GM20000 (cell line): ENCODE results near the gene IFRD2.
"Not testable (repeated sequence)": the region's sequence is repeated elsewhere in the genome, so short reads cannot be mapped to it uniquely, and the experiment has no call there.

Experiments used
- DNase-seq: peaks from one replicate; pipeline ENCODE4 v3.0.0; 2012; ENCODE audit warnings: low spot score
- CTCF ChIP-seq: IDR thresholded peaks from 2 replicates; pipeline ENCODE4 v1.5.1; 2012; ENCODE audit warnings: mild to moderate bottlenecking, control low read depth; ENCODE audit errors: extremely low read depth, missing control alignments

Gene IFRD2

GRCh38 chr3:50266017-50266416 is 26.2 kb downstream of the IFRD2 start:
- TF ChIP-seq CTCF, result no peak
- no peak for DNase-seq

DNA sequence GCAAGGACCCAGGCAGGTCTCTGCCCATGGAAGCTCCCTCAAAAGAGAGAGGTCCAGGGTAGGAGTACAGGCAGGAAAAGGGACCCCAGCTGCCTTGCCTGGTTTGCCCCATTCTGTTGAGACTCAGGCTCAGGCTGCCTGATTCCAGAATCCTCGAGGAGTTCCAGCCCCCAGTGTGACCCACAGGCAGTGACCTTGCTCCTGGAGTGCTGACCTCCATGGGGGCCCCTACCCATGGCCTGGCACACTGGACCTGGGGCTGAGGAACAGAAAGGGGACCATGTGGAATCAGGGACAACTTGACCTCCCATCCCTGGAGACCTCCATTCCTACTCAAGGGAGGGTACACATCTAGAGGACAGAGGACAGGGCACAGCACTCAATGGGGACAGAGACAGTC is 26.7 kb downstream of the IFRD2 start:
- DNase-seq, result peak; percentile 19
- no peak for TF ChIP-seq CTCF

DNA sequence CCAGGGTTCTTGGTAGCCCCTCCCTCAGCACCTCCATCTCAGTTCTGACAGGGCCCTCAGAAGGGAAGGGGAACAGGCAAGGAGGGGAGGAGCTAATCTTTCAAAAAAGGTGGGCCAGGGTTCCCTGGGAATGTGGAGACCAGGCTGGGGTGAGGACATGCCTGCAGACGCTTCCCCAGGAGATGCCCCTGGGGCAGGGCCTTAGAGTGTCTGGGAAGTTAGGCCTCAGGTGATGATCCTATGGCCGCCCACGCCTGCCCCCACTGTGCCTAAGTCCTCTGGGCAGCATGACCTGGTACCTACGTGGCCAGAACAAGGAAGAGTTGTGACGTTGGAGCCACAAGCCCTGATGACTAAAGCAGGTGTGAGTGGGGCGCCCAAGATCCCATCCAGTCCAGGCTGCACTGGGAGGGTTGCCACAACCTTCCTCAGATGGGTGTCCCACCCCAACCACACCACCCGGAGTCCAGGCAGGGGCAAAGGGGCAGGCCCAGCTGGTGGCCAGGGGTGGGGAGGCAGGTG is 27.2 kb downstream of the IFRD2 start:
- DNase-seq, result no peak
- no peak for TF ChIP-seq CTCF

DNA sequence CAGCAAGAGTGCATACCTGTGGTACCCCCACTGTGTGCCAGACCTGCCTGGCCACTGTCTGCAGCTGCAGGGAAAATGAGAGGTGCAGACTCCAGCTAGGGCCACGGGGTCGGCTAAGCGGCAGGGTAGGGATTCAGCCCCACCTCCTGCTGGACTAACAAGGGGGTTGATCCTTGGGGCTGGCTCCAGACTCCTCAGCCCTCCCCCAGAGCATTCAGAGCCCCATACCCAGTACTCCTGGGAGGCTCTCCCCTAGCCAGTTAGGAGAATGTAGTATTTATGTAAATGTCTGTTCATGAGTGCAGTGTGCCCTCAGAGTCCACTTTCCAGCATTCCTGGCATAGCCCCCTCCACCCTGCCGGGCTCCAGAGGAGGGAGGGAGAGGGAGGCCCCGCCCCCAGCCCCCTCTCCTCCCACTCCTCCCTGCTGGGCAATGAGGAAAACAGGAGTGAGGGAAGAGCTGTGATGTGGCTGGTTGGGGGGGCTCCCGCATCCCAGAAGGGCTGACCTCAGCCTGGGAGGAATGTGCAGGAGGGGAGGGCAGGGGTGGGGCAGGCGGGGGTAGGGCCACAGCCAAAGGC is 27.8 kb downstream of the IFRD2 start:
- DNase-seq, result no peak

GRCh38 chr3:50263478-50264382 is 28.5 kb downstream of the IFRD2 start:
- no peak for DNase-seq
- TF ChIP-seq CTCF, result no peak

More for the DNA sequence above, 27.8 kb downstream of the IFRD2 start:
- TF ChIP-seq CTCF, result no peak

DNA sequence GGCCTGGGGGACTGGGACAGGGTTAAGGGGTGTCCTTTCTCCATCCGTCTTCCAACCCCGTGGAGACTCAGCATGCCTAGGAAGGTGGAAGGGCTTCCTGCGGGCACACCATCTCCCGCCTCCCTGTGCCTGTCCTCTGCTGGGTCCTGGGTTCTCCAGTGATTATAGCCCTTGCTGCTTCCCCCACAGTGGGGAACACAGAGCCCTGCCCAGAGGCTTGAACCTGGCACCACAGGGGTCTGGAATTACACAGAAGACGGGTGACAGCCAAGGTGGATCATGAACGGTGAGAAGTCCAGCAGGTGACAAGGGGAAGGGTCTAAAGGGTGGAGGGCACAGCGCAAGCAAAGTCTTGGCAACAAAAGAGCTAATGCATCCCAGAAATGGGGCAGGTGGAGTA is 29.5 kb downstream of the IFRD2 start:
- no peak for TF ChIP-seq CTCF
- no peak for DNase-seq

- not testable (repeated sequence) for DNase-seq
Measured at GRCh38 chr3:50262200-50262599, 30.0 kb downstream of the IFRD2 start.

- no peak for TF ChIP-seq CTCF
- DNase-seq, result peak; percentile 31
Measured at GRCh38 chr3:50261505-50261904, 30.7 kb downstream of the IFRD2 start.
